Measurements from ENCODE around the gene TFAM.
A peak's percentile ranks its signal among the peaks of the same experiment; 100 is the strongest.

Gene TFAM

DNA sequence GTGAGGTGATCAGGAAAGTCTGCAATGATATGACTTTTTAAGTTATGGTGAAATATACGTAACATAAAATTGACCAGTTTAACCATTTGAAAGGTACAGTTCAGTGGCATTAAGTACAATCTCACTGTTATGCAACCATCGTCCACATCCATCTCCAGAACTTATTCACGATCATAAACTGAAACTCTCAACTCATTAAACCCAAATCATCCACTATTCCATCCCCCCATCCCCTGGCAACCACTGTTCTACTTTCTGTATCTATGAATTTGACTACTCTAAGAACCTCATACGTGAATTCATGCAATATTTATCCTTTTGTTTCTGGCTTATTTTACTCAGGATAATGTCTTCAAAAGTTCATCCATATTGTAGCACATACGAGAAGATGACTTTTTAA is 48.4 kb downstream of the TFAM start:
- no peak for DNase-seq (ENCODE audit: low spot score)

DNA sequence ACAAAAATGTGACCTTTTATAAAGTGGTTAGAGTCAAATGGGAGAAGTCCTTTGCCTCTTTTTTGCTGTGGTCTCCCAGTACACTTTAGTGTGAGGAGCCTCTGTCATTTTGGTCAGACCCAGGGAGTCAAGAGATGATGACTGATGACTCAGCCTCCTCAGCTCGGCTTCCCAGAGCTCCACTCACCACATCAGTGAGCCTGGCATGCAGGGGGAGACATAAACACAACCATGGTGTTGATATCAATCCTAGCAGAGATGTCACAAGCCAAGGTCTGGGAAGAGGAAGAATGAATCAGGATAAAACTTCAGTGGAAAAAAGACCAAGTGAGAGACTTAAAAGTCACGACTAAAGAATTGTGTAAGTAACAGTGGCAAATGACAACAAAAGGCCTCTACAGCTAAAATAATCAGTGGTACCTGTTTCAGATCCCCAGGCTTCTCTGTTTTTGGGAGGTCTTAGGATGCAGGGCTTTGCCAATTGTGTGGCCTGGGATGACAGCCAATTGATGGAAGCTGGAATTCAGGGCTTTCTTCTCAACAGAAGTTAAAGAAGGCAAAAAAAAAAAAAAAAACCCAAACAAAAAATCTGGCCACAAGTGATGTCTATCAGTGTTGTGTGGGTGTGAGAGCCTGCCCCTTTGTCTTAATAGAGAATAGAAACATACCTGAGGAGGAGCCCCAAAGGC is 50.2 kb downstream of the TFAM start:
- peak; percentile 30 for DNase-seq (ENCODE audit: low spot score)

DNA sequence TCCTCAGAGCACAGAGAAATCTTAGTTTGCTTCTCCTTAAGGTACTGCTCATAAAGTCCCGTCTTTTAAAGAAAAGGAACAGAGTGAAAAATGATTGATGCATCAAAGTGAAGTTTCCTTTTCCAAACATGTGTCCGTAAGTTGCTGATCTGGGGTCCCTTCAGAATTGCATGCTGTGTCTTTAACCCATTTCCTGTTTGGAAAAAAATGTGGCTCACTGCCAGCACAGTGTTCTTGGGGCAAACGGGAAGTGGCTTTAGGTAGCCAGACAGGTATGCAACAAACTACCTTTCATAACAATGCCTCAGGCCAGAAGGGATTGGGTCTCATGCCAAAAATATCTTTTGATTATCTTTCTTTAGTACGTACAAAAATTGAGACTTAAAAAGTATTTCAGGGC is 50.9 kb downstream of the TFAM start:
- no peak for DNase-seq (ENCODE audit: low spot score)

- no peak for DNase-seq (ENCODE audit: low spot score)
These were observed 53.2 kb downstream of the TFAM start for GRCh38 chr10:58438340-58438871.

DNA sequence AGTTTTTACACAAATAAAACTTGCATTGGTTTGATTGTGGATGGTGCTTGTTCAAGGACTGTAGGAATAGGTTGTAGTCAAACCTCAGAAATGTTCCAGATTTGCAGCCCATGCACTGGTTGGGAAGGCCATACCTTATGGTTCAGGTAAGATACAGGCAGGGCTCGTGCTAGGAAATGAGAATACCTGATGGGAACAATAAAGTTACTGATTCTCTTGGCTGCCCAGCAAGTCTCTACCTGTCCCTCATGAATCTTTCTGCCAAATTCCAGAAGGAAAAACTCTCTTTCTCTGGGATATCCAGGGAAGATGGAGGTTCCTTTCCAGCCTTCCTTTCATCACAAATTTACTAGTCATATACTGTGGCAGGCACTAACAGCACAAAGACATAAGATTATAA is 53.8 kb downstream of the TFAM start:
- no peak for DNase-seq (ENCODE audit: low spot score)

- no peak for DNase-seq (ENCODE audit: low spot score)
These were observed 54.6 kb downstream of the TFAM start for GRCh38 chr10:58439632-58440364.

- DNase-seq (ENCODE audit: low spot score) = no peak
These were observed 55.3 kb downstream of the TFAM start for GRCh38 chr10:58440484-58440883.

GRCh38 chr10:58444321-58444720 is 59.1 kb downstream of the TFAM start:
- DNase-seq (ENCODE audit: low spot score) = no peak

DNA sequence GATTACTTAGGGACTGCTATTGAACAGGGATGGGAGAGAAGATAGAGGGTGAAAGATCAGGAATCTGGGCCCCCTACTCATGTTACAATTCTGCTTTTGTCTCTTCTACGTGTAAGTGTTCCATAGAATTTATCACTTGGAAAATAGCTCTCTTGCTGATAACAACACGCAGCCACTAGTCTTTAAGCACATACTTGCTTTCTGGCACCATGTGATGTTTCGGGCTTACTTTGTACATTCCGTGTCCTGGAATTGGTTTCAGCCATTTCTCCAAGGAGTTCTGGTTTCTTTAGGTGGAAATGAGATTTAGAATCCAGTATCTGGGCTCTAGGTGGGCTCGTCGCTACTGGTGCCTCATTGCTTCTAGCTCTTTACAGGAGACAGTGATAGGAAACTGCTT is 59.7 kb downstream of the TFAM start:
- no peak for DNase-seq (ENCODE audit: low spot score)

DNA sequence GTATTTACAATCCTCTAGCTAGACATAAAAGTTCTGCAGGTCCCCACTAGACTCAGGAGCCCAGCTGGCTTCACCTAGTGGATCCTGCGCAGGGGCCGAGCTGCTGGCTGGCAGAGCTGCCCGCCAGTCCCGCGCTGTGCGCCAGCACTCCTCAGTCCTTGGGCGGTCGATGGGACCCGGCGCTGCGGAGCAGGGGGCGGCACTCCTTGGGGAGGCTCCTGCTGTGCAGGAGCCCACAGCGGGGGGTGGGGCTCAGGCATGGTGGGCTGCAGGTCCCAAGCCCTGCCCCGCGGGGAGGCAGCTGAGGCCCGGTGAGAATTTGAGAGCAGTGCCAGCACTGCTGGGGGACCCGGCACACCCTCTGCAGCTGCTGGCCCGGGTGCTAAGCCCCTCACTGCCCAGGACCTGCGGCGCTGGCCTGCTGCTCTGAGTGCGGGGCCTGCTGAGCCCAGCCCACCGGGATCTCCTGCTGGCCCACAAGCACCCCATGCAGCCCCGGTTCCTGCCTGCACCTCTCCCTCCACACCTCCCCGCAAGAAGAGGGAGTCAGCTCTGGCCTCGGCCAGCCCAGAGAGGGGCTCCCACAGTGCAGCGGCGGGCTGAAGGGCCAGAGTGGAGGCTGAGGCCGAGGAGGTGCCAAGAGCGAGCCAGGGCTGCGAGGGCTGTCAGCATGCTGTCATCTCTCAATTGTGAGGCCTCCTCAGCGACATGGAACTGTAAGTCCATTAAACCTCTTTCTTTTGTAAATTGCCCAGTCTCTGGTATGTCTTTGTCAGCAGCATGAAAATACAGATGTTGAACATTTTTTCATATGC is 63.1 kb downstream of the TFAM start:
- no peak for DNase-seq (ENCODE audit: low spot score)
